ENCODE results near the gene PPP2R2B. TPM values are rescaled to one million over a fixed set of nuclear protein-coding genes. Genes with fewer than 3 reads are reported as not detected.

Gene PPP2R2B
- total RNA-seq, 1 experiment from 2014 or later: not detected

DNA sequence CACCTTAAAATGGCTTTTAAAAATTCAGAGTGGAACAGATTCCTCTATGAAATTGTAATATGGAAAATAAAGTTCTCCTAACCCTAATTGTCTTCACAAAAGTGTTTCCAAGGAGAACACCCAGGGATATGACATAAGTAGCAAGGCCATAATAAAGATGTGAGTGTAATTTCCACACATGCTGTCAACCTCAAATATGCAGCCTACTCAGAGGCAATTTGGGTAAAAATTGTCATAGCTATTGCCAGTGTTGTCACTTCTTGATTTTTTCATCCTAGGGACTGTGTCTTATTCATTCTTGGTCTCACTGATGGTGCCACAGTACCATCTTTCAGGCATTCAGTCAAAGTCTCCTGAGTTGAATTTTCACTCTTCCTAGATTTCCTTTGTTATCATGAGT, 100.3 kb downstream of the PPP2R2B start:
- no TSS peak for BruUV-seq (replicated peaks)
- CTCF ChIA-PET: no interaction called here

DNA sequence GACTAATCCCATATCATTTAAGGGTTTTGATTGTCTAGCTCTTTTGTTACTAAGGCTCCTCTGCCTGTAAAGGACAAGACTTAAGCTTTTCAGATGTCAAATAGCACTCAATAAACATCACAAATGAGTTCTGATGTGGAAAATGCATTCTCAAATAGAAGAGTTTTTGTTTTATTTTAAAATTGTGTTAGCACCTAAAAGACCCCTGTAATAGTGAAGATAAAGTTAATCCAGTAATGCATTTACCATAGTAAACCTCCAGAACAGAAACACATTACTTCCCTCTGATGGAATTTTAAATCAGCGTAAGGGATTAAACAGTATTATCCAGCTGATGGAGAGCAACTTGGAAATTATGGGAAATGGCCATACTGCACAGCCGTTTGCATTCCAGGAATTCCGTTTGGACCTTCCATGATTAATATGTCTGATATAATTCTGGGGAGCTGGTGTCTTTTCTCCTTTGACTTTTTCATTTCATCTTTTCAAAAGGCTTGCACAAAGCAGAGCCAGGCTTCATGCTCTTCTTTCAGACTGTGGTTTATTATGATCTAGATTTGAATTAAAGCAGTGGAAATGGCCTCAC, 105.6 kb downstream of the PPP2R2B start:
- intact Hi-C loops (cut with micrococcal nuclease): no loop called here
- CTCF ChIA-PET: no interaction called here
- ATAC-seq: no peak
- POLR2A ChIA-PET: no interaction called here
- H3K4me3 ChIP-seq (replicated peaks in 1 of 2; ENCODE audit: low read depth in 1 of 2, low read length in 2 of 2): no peak overlapping the region
- H3K9ac ChIP-seq (ENCODE audit: low read length): no peak overlapping the region
- no peak overlapping the region for H2AFZ ChIP-seq (ENCODE audit: low read depth, low read length, poor library complexity, severe bottlenecking)
- H3K4me1 ChIP-seq (ENCODE audit: control insufficient read depth in 1 of 2, insufficient read depth in 2 of 2, low read length in 2 of 2): no peaks in the 10 kb centered on the region
- H4K20me1 ChIP-seq (ENCODE audit: insufficient read depth): no peaks in the 10 kb centered on the region
- RAD21 ChIA-PET (ENCODE audit: low non-redundant PET in 1 of 2, low total read pairs in 2 of 2, uncharacterized antibody in 2 of 2, unreplicated experiment in 2 of 2): no interaction called here
- no peaks in the 10 kb centered on the region; the same call in 1 of the 2 replicates for H3K27me3 ChIP-seq (ENCODE audit: insufficient read depth, low read length)
- H3K4me2 ChIP-seq (ENCODE audit: low read length): no peak overlapping the region
- BruUV-seq (replicated peaks): no TSS peak
- H3K79me2 ChIP-seq (ENCODE audit: insufficient read depth, low read length): no peaks in the 10 kb centered on the region
- no peaks in the 10 kb centered on the region for H3K9me2 ChIP-seq (ENCODE audit: insufficient read depth)
- H3K36me3 ChIP-seq (ENCODE audit: control insufficient read depth in 1 of 2, insufficient read depth in 2 of 2, low read length in 2 of 2): no peaks in the 10 kb centered on the region
- H3K9me3 ChIP-seq (ENCODE audit: control insufficient read depth in 1 of 2, insufficient read depth in 1 of 2, low read depth in 1 of 2, low read length in 2 of 2): no peaks in the 10 kb centered on the region
- DNase-seq (ENCODE audit: low read depth, low spot score): no peak
- no peak overlapping the region for H3K27ac ChIP-seq (ENCODE audit: low read depth, low read length)
- TF ChIP-seq TCF7L2 (IDR thresholded peaks at IDR 0.05; ENCODE audit: borderline replicate concordance, extremely low read depth, insufficient read depth, insufficient read length) (no peak), ELF1 (IDR thresholded peaks at IDR 0.05; ENCODE audit: borderline replicate concordance, low read depth) (no peak), CBX3 (IDR thresholded peaks at IDR 0.05; ENCODE audit: low read depth) (no peak), RAD21 (IDR thresholded peaks at IDR 0.05; ENCODE audit: low read depth) (no peak), CEBPB (IDR thresholded peaks at IDR 0.05; ENCODE audit: low read depth) (no peak), SRF (IDR thresholded peaks at IDR 0.05; ENCODE audit: low read depth) (no peak), POLR2AphosphoS5 (IDR thresholded peaks at IDR 0.05; ENCODE audit: low read depth, low read length) (no peak), EZH2 (IDR thresholded peaks at IDR 0.05) (no peak), SP1 (IDR thresholded peaks at IDR 0.05; ENCODE audit: low read depth) (no peak), JUND (IDR thresholded peaks at IDR 0.05) (no peak), ZNF274 (IDR thresholded peaks at IDR 0.05; ENCODE audit: low read depth, low read length) (no peak), EGR1 (IDR thresholded peaks at IDR 0.05; ENCODE audit: low read depth) (no peak), YY1 (IDR thresholded peaks at IDR 0.05; ENCODE audit: extremely low read depth, insufficient replicate concordance, low read depth, low read length) (no peak)
- TF ChIP-seq, protein P1, sequence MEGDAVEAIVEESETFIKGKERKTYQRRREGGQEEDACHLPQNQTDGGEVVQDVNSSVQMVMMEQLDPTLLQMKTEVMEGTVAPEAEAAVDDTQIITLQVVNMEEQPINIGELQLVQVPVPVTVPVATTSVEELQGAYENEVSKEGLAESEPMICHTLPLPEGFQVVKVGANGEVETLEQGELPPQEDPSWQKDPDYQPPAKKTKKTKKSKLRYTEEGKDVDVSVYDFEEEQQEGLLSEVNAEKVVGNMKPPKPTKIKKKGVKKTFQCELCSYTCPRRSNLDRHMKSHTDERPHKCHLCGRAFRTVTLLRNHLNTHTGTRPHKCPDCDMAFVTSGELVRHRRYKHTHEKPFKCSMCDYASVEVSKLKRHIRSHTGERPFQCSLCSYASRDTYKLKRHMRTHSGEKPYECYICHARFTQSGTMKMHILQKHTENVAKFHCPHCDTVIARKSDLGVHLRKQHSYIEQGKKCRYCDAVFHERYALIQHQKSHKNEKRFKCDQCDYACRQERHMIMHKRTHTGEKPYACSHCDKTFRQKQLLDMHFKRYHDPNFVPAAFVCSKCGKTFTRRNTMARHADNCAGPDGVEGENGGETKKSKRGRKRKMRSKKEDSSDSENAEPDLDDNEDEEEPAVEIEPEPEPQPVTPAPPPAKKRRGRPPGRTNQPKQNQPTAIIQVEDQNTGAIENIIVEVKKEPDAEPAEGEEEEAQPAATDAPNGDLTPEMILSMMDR (IDR thresholded peaks at IDR 0.05 in 2 of 3, conservative IDR thresholded peaks at IDR 0.05 in 1 of 3; ENCODE audit: borderline replicate concordance in 1 of 3, insufficient read depth in 1 of 3, low read depth in 2 of 3, low read length in 2 of 3): no peak
- TF ChIP-seq, protein P2, sequence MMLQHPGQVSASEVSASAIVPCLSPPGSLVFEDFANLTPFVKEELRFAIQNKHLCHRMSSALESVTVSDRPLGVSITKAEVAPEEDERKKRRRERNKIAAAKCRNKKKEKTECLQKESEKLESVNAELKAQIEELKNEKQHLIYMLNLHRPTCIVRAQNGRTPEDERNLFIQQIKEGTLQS (IDR thresholded peaks at IDR 0.05): no peak
- TF ChIP-seq, protein P3, sequence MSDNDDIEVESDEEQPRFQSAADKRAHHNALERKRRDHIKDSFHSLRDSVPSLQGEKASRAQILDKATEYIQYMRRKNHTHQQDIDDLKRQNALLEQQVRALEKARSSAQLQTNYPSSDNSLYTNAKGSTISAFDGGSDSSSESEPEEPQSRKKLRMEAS (IDR thresholded peaks at IDR 0.05): no peak
- TF ChIP-seq, protein P4, sequence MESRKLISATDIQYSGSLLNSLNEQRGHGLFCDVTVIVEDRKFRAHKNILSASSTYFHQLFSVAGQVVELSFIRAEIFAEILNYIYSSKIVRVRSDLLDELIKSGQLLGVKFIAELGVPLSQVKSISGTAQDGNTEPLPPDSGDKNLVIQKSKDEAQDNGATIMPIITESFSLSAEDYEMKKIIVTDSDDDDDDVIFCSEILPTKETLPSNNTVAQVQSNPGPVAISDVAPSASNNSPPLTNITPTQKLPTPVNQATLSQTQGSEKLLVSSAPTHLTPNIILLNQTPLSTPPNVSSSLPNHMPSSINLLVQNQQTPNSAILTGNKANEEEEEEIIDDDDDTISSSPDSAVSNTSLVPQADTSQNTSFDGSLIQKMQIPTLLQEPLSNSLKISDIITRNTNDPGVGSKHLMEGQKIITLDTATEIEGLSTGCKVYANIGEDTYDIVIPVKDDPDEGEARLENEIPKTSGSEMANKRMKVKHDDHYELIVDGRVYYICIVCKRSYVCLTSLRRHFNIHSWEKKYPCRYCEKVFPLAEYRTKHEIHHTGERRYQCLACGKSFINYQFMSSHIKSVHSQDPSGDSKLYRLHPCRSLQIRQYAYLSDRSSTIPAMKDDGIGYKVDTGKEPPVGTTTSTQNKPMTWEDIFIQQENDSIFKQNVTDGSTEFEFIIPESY (IDR thresholded peaks at IDR 0.05; ENCODE audit: extremely low read depth, insufficient replicate concordance, low read length): no peak

More for the DNA sequence above, 100.3 kb downstream of the PPP2R2B start:
- H3K27ac ChIP-seq (ENCODE audit: low read depth, low read length): no peak overlapping the region
- no peaks in the 10 kb centered on the region for H3K79me2 ChIP-seq (ENCODE audit: insufficient read depth, low read length)
- no peak overlapping the region for H2AFZ ChIP-seq (ENCODE audit: low read depth, low read length, poor library complexity, severe bottlenecking)
- TF ChIP-seq YY1 (IDR thresholded peaks at IDR 0.05; ENCODE audit: extremely low read depth, insufficient replicate concordance, low read depth, low read length): no peak
- no peaks in the 10 kb centered on the region for H3K9me2 ChIP-seq (ENCODE audit: insufficient read depth)
- POLR2A ChIA-PET: no interaction called here
- no peaks in the 10 kb centered on the region for H3K4me1 ChIP-seq (ENCODE audit: control insufficient read depth in 1 of 2, insufficient read depth in 2 of 2, low read length in 2 of 2)
- H3K4me3 ChIP-seq (replicated peaks in 1 of 2; ENCODE audit: low read depth in 1 of 2, low read length in 2 of 2): no peak overlapping the region
- no peaks in the 10 kb centered on the region for H4K20me1 ChIP-seq (ENCODE audit: insufficient read depth)
- DNase-seq (ENCODE audit: low read depth, low spot score) (no peak), ATAC-seq (no peak)
- no peak overlapping the region for H3K9ac ChIP-seq (ENCODE audit: low read length)
- H3K27me3 ChIP-seq (ENCODE audit: insufficient read depth, low read length): no peaks in the 10 kb centered on the region
- intact Hi-C loops (cut with micrococcal nuclease): no loop called here
- H3K4me2 ChIP-seq (ENCODE audit: low read length): no peak overlapping the region
- RAD21 ChIA-PET (ENCODE audit: low non-redundant PET in 1 of 2, low total read pairs in 2 of 2, uncharacterized antibody in 2 of 2, unreplicated experiment in 2 of 2): no interaction called here
- H3K9me3 ChIP-seq (ENCODE audit: control insufficient read depth in 1 of 2, insufficient read depth in 1 of 2, low read depth in 1 of 2, low read length in 2 of 2): no peaks in the 10 kb centered on the region
- no peaks in the 10 kb centered on the region for H3K36me3 ChIP-seq (ENCODE audit: control insufficient read depth in 1 of 2, insufficient read depth in 2 of 2, low read length in 2 of 2)
